Fibroblast of pulmonary artery (primary cell): ENCODE measurements around the gene SPAG8.
A peak's percentile ranks its signal among the peaks of the same experiment; 100 is the strongest.

Experiments
- DNase-seq: peaks from one replicate; pipeline ENCODE4 v3.0.0-alpha.2; 2010; ENCODE audit warnings: low read depth
- H3K4me3 ChIP-seq: replicated peaks from 2 replicates; pipeline ENCODE4 v1.5.1; 2011; ENCODE audit warnings: low read depth, mild to moderate bottlenecking, control low read depth, low read length, moderate library complexity
- CTCF ChIP-seq: IDR thresholded peaks from 2 replicates; pipeline ENCODE4 v1.5.1; 2011; ENCODE audit warnings: mild to moderate bottlenecking, control low read depth, low read length, inconsistent platforms; ENCODE audit errors: missing control alignments

The SPAG8 gene

DNA sequence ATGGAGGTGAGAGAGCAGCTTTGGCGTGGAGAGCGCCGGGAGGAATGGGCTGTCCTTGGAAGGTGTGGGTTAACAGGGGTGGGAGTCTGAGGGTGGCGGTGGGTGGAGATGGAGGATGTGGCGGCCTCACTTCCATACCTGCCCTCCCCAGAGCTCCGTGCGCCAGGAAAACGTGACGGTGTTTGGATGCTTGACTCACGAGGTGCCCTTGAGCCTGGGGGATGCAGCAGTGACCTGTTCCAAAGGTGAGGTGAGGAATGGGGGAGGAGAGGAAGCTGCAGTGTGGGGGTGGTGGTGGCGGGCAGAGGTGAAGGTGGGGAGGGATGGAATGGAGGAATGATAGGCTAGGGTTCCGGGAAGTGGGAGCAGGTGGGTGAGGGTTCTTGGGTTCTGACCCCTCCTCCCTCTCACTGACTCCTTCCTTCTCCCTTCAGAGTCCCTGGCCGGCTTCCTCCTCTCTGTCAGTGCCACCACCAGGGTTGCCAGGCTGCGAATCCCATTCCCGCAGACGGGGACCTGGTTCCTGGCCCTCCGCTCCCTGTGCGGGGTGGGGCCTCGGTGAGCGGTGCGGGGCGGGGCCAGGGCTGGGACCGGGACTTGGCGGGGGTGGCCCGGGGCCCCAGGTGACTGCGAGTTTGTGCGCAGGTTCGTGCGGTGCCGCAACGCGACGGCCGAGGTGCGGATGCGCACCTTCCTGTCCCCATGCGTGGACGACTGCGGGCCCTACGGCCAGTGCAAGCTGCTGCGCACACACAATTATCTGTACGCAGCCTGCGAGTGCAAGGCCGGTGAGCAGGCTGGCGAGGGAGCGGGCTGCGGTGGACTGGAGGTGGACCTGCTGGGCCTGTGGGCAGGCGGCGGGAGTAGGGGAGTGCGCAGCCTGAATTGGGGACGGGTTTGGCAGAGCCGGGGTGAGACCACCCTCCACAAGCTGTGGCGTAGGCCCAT is 34.0 kb upstream of the SPAG8 start:
- TF ChIP-seq CTCF: no peak
- DNase-seq: no peak
- H3K4me3 ChIP-seq: no peak overlapping the region

DNA sequence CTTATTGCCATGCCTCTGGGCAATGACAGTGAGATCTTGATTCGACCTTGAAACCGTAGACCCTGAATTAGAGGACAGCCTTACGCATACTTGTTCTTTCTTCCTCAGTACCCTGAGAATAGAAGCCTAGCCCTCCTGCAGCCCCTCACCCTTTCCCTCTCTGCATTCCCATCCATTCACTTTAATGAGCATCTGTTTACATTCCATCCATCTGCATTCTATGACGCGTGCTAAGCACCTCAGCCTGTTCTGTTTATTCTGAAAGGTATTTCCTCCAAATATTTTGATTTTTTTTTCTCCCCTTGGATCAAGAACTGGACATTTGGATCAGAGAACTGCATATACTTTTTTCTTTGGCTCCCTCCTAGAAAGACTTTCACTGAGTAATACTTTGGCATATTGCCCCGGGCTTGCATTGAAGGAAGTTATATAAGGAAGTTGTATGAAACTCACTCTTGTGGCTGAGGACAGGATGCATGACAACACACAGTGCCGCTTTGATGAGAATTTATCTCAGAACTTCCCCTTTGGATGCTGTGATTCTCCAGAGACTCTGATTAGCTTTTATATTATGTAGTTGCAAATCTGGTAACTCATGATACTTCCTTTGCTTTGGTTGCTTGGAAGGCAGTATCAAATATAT is 32.7 kb upstream of the SPAG8 start:
- no peak for TF ChIP-seq CTCF
- peak; percentile 93 for DNase-seq

DNA sequence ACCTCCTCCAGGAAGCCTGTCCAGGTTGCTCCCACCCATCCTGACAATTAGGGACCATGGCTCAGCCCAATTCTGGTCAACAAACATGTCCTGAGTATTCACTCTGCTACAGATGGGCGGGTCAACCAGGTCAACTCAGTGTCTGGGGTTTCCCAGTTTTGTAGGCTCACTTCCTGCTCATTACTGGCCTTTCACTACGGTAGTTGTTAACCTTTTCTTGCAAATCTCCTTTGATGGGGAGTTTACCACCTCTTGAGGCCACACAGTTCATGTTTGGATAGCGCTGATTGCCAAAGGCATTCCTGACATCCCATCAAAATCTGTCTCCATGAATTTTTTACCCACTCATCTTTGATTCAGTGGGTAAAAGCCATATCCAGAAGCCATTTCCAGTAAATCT is 30.7 kb upstream of the SPAG8 start:
- no peak overlapping the region for H3K4me3 ChIP-seq
- TF ChIP-seq CTCF: no peak
- DNase-seq: no peak

More for the DNA sequence above, 32.7 kb upstream of the SPAG8 start:
- no peak overlapping the region for H3K4me3 ChIP-seq

GRCh38 chr9:35842020-35842745 is 30.1 kb upstream of the SPAG8 start:
- no peak for DNase-seq
- H3K4me3 ChIP-seq: no peak overlapping the region
- no peak for TF ChIP-seq CTCF

DNA sequence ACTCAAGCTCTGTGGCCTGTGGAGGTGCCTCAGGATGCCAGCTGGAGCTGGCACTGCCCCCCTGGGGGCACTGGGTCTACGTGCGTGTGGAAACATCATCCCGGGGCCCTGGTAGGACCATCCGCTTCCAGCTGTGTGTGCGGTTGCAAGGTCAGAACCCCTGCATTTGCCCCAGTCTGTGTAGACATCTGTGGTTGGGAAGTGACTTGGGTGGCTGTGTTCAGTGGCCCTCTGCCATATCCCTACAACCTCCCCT is 29.5 kb upstream of the SPAG8 start:
- H3K4me3 ChIP-seq: no peak overlapping the region
- DNase-seq: no peak
- TF ChIP-seq CTCF: no peak

DNA sequence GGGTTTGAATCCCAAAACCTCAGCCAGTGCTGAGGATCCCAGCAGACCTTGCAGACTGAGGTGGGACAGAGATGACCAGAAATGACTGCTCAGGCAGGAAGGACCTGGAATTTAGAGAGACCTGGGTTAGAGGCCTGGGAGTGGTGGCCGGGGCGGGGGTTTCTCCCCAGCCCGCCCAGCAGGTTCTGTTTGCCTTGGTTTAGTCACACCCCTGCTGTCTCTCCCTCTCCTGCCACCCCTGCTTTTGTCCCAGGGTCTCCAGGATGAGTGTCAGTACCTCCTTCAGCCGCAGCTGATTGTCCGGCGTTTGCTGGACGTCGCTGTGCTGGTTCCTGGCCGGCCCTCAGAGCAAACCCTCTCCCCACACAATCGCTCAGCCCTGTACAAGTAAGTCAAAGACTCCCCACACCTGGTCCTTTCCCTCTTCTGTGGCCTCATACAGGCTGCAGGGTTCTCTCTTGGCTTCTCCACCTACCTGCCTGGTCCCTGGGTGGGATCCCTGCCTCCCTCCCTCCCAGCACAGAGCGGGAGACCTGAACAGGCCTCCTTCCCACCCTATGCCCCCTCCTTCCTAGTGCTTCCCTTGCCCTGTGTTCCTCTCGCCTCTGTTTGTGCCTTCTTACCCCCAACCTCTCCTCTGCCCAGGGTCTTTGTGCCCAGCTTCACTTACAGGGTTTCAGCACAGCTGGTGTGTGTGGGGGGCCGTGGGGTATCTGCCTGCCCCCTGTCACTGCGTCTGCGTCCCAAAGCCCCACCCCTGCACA is 29.0 kb upstream of the SPAG8 start:
- DNase-seq: no peak
- H3K4me3 ChIP-seq: no peak overlapping the region
- no peak for TF ChIP-seq CTCF
